Measurements from ENCODE around the gene TK2.

- TF ChIP-seq EZH2 (IDR thresholded peaks at IDR 0.05; ENCODE audit: insufficient read depth, poor library complexity, severe bottlenecking) (no peak), EZH2phosphoT487 (IDR thresholded peaks at IDR 0.05; ENCODE audit: insufficient read depth, low read depth) (no peak)
Observed at GRCh38 chr16:66543541-66543940, 6.4 kb downstream of the TK2 start.

Measured in GM23248 (cell line).